Transverse colon (tissue), 4 donors: ENCODE data around the gene TSHZ3. TPM values are rescaled to one million over a fixed set of nuclear protein-coding genes. Genes with fewer than 3 reads are reported as not detected.

Source experiments
- DNase-seq: peaks from one replicate; pipeline ENCODE4 v3.0.0-alpha.2; 2019
- H3K27ac ChIP-seq, 4 donors: fragments of 200-600 bp; sonication (generic); 2 replicates each; pipeline ENCODE4 v1.5.1; 2016 to 2018; ENCODE audit warnings: inconsistent platforms in 4 of 4
- H3K27me3 ChIP-seq: fragments of 200-600 bp; sonication (generic); 2 replicates; pipeline ENCODE4 v1.5.1; 2017; ENCODE audit warnings: inconsistent platforms
- H3K36me3 ChIP-seq, 4 donors: fragments of 200-600 bp; sonication (generic); 2 replicates each; pipeline ENCODE4 v1.5.1; 2017 to 2019; ENCODE audit warnings: inconsistent platforms in 4 of 4
- H3K4me1 ChIP-seq, 4 donors: fragments of 200-600 bp; sonication (generic); 2 replicates each; pipeline ENCODE4 v1.5.1; 2017 to 2020; ENCODE audit warnings: inconsistent platforms in 4 of 4
- H3K4me3 ChIP-seq, 4 donors: fragments of 200-600 bp; sonication (generic); 1 replicate in 1 of 4; 2 replicates in 3 of 4; pipeline versions ENCODE4 v1.5.1 to v1.6.1; 2017 to 2019; ENCODE audit warnings: inconsistent platforms in 4 of 4
- H3K9me3 ChIP-seq, 2 donors: fragments of 200-600 bp; sonication (generic); 2 replicates each; pipeline ENCODE4 v1.5.1; 2017 to 2019; ENCODE audit warnings: inconsistent platforms in 2 of 2
- CTCF ChIP-seq, 5 experiments: fragments of 200-600 bp in 3 of 5; fragments of 450-650 bp in 2 of 5; sonication (generic) in 3 of 5; IDR thresholded peaks; 1 replicate in 2 of 5; 2 replicates in 3 of 5; pipeline ENCODE4 v1.5.1; 2016 to 2017; ENCODE audit warnings: antibody characterized with exemption in 5 of 5, inconsistent platforms in 3 of 5, mild to moderate bottlenecking in 2 of 5, moderate library complexity in 1 of 5
- EP300 ChIP-seq: sonication (generic); formaldehyde crosslinking; IDR thresholded peaks from one replicate; pipeline ENCODE4 v1.6.1; 2017; ENCODE audit warnings: antibody characterized with exemption, low read depth
- POLR2A ChIP-seq: fragments of 450-650 bp; IDR thresholded peaks from one replicate; pipeline ENCODE4 v1.6.1; 2016; ENCODE audit warnings: antibody characterized with exemption, mild to moderate bottlenecking, moderate library complexity
- POLR2AphosphoS5 ChIP-seq, 3 donors: sonication (generic); formaldehyde crosslinking; IDR thresholded peaks; one replicate each; pipeline ENCODE4 v1.6.1; 2016; ENCODE audit warnings: antibody characterized with exemption in 3 of 3
- WGBS, 2 donors: methylation state at CpG; one replicate each; pipeline ENCODE4 v1.1.5; 2018; ENCODE audit warnings: low coverage in 1 of 2; 5-methylcytosine and 5-hydroxymethylcytosine counted together
- in situ Hi-C, 4 donors: fragments of 200-750 bp; cut with MboI; loops; one replicate each; pipeline versions ENCODE4 v1.15.0 to v1.15.1; 2017; ENCODE audit warnings: low sequenced_read_pairs in 3 of 4, low pct_ligation_motif_present in 1 of 4, low pct_unique_long_range_greater_than_20kb in 1 of 4
- intact Hi-C: fragments of 100-400 bp; cut with DNase I; formaldehyde crosslinking; loops from one replicate; pipeline ENCODE4 v1.15.1; 2023; ENCODE audit warnings: low total_unique reads
- total RNA-seq, 4 donors: library from RNA; depleted of rRNA; stranded (reverse); fragments of >200 nt; gene quantifications; one replicate each; pipeline ENCODE4 v1.1.0, GENCODE V29; 2016

The TSHZ3 gene
- total RNA-seq, 4 donors from 2014 or later, result 3.0 to 6.4 (median 4.6) TPM

DNA sequence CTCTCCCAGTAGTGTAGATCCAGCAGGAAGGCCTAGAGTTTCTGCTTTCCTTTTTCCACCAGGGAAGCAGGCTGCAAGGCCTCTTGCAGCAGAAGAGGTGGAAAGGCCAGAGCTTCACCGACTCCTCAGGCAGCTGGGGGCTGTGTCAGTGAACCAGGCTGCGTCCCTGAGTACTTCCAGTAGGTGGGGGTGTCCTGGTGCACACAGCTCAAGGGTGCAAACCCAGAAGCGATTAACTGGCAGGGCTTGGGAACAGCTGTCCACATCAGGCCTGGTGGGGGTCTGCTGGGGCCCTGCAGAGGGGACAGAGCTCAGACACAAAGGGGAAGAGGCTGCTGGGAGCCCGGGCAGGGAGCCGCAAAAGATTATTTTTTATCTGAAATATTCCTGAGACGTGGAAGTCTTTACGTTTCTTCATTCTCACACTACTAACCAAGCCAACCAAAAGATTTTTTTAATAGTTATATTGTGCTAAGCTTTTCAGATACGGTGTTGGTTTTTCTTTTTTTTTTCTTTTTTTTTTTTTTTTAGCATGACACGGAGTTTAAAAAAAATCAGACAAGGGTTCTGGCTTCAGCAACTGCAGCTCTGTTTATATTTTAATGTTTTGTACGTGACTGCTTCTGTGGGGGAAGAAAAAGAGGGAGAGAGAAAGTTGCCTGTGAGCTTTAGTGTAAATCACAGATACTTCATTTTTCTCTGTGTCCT lies 11.0 kb downstream of the TSHZ3 start:
- intact Hi-C loops (no loop called here), in situ Hi-C loops (no loop called here)
- WGBS, 2 donors, result 43 to 50% methylated on average over 3 to 10 of the region's 10 CpGs
- Histone ChIP-seq H3K4me1 (peaks cover 15 to 38% (median 20%) of the 10 kb centered on the region in 4 donors), H3K4me3 (no peak overlapping the region), H3K27ac (peak overlapping the region; percentile 71 to 84 (median 78)), H3K9me3 (no peaks in the 10 kb centered on the region), H3K36me3 (no peaks in the 10 kb centered on the region), H3K27me3 (no peaks in the 10 kb centered on the region)
- TF ChIP-seq CTCF (IDR thresholded peaks at IDR 0.05) (peak; percentile 36 to 58 (median 42)), POLR2AphosphoS5 (IDR thresholded peaks at IDR 0.05) (no peak), POLR2A (no peak), EP300 (no peak)
- peak; percentile 47 for DNase-seq

GRCh38 chr19:31337008-31337914 lies 12.0 kb downstream of the TSHZ3 start:
- in situ Hi-C loops, result no loop called here
- H3K36me3 ChIP-seq, result no peaks in the 10 kb centered on the region
- no peaks in the 10 kb centered on the region for H3K9me3 ChIP-seq
- intact Hi-C loops, result no loop called here
- H3K27me3 ChIP-seq, result no peaks in the 10 kb centered on the region
- H3K4me1 ChIP-seq, result peaks cover 15 to 38% (median 20%) of the 10 kb centered on the region in 4 donors
- DNase-seq, result no peak
- no peak for TF ChIP-seq POLR2A
- TF ChIP-seq CTCF (IDR thresholded peaks at IDR 0.05), result no peak
- no peak for TF ChIP-seq POLR2AphosphoS5 (IDR thresholded peaks at IDR 0.05)
- no peak for TF ChIP-seq EP300
- H3K4me3 ChIP-seq, result no peak overlapping the region
- peak overlapping the region; percentile 71 to 84 (median 78) for H3K27ac ChIP-seq
- WGBS, 2 donors, result 52% methylated on average over 7 of the region's 7 CpGs

DNA sequence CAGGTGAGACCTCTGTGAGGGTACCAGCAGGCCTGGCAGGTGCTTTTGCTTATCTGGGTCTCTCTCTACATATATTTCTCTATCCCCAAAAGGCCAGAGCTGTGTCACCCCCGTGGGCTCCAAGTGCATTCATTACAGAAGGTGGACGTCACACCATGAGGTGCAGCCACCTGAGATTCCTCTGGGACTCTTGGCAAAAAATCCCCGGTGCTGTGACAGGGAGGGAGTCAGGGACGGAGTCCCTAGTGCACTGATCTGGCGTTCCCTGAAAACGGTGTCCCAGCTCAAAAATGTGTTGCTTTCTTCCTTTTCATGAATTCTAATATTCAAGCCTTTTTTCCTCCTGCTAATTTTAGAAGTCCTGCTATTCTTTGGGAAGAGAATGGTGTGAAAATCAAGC lies 13.5 kb downstream of the TSHZ3 start:
- intact Hi-C loops (no loop called here), in situ Hi-C loops (no loop called here)
- TF ChIP-seq EP300 (no peak), CTCF (IDR thresholded peaks at IDR 0.05) (no peak), POLR2AphosphoS5 (IDR thresholded peaks at IDR 0.05) (no peak), POLR2A (no peak)
- no peak overlapping the region for H3K4me3 ChIP-seq
- H3K36me3 ChIP-seq, result no peaks in the 10 kb centered on the region
- DNase-seq, result no peak
- peaks cover 11 to 47% (median 22%) of the 10 kb centered on the region in 4 donors for H3K4me1 ChIP-seq
- no peaks in the 10 kb centered on the region for H3K27me3 ChIP-seq
- H3K9me3 ChIP-seq, result no peaks in the 10 kb centered on the region
- H3K27ac ChIP-seq, result no peak overlapping the region
- WGBS, 2 donors, result 80 to 82% methylated on average over 3 to 6 of the region's 6 CpGs
